Activated naive CD4-positive, alpha-beta T cell treated with Interleukin-2 at 50 U/mL for 16 hours (primary cell): ENCODE data around the gene SLC8B1.

Experiments used
- DNase-seq: peaks from one replicate; pipeline ENCODE4 v3.0.0-alpha.2; 2020

SLC8B1 gene

DNA sequence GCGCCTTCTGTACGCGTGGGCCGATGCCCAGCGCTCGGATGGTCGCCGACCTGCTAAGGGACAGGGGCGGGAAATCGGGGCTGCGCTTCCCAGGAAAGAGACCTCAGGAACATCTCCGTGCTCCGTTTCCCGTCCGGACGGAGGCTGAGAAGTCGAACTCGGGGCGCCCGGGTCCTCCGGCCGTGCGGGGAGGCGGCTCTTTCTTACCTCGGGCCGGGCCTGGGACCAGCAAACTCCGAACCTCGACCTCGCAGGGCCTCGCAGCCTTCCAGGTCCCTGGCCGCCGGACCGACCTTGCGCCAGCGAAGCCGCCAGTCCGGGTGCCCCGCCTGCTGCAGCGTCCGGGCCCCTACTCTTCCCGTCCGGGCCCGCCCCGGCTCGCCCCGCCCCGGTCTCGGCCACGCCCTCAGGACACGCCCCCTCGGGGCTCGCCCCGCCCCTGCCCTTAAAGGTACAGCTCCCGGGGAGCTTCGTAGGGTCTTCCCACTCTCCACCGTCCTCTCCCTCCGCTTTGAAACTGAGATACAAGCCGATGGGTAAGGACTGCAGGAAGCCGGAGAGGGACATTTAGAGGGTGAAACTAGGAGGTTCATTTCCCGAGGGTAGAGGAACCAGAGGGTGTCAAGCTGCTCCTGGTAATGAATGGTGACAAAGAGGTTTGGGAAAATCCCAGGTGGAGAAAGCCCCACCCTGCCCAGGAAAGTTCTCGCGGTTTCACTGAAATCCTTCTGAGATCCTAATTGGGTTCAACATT is at the start of gene SLC8B1:
Gene SLC8B1 (minus strand): TSS at position 324 of the 754 bp plus-strand sequence. CDS start 2,231 bp downstream, outside the sequence.
- peak; percentile 88 for DNase-seq

DNA sequence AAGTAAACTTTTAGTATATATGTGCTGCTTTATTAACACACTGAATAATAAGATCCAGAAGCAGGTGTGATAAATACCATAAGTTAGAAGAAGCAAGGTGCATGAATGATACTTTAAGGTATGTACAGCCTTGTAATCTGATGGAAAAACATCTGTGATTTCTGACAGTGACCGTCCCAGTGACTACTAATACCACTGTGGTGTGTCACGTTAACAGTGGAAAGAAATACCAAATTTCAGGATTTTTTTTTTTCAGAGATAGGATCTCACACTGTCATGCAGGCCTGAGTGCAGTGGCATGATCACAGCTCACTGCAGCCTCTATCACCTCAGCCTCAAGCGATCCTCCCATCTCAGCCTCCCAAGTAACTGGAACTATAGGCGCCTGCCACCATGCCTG is 47.3 kb upstream of the SLC8B1 start:
- DNase-seq, result no peak

DNA sequence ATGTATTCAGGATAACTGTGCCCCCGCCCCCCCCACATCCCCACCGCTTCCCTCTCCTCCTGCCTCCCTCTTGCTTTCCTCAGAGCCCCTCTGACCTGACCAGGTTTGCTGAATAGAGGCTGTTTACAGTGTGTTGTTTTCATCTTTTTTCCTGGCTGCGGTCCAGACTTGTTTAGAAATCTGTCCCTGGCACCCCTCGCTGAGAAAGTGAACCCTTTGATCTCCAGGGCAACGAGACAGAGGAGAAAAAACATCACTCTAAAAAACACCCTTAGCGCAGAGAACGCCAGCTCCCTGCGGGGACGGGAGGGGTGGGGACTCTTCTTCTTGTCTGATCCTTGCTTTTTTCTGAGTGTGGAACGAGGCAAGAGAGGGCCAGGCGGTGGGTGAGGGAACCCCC is 46.3 kb upstream of the SLC8B1 start:
- no peak for DNase-seq

DNA sequence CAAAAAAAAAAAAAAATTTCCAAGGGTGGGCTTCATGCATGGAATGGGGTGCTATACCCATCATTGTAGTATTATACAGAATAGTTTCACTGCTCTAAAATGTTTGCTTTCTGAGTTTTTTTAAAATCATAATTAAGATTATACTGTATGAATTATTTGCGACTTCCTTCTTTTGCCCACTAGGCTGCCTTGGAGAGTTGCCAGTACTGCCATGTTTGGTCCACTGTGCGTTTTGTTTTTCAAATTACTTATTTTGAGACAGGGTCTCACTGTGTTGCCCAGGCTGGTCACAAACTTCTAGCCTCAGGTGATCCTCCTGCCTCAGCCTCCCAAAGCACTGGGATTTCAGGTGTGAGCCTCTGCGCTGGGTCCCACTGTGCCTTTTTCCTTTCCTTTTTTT is 43.4 kb upstream of the SLC8B1 start:
- no peak for DNase-seq

DNA sequence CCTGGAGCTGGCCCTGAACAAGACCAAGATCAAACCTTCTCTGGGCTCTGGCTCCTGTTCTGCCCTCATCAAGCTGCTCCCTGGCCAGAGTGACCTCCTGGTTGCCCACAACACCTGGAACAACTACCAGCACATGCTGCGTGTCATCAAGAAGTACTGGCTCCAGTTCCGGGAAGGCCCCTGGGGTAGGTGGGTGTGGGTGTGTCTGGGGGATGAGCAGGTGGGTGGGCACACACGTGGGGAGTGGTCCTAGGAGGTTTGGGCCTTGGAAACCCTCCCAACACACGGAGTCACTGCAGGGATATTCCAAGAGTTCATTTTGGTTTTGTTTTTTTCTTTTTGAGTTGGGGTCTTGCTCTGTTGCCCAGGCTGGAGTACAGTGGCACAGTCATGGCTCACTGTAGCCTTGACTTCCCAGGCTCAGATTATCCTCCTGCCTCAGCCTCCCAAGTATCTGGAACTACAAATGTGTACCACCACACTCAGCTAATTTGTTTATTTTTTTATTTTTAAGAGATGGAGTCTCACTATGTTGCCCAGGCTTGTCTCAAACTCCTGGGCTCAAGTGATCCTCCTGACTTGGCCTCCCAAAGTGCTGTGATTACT is 40.0 kb upstream of the SLC8B1 start:
- no peak for DNase-seq

DNA sequence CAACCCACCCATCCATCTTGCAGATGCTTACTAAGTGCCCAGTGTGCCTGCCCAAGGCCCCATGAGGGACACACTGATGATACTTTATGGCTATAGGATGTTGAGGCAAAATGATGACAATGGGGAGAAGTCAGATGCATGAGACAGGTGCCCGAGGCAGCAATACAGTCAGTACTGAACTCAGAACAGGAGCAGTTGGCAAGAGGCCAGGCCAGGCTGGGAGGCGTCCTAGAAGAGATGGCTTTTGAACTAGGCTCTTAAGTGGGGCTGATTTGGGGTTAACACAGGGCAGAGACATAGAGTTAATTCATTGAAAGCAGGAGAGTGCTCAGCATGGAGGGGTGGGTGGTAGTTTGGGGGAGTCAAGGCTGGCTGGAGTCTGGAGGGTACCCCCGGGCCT is 39.1 kb upstream of the SLC8B1 start:
- DNase-seq, result no peak

DNA sequence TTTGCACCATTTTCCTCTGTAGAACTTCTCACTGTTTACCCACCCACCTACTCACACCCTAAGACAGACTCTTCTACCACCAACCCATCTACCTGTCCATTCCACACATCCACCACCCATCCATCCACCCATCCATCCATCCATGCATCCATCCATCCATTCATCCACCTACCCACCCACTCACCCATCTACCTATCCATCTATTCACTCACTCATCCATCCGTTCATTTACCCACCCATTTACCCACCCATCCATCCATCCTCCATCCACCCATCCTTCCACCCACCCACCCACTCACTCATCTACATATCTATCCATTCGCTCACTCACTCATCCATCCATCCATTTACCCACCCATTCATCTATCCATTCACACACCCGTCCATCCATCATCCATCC is 38.5 kb upstream of the SLC8B1 start:
- DNase-seq, result no peak

DNA sequence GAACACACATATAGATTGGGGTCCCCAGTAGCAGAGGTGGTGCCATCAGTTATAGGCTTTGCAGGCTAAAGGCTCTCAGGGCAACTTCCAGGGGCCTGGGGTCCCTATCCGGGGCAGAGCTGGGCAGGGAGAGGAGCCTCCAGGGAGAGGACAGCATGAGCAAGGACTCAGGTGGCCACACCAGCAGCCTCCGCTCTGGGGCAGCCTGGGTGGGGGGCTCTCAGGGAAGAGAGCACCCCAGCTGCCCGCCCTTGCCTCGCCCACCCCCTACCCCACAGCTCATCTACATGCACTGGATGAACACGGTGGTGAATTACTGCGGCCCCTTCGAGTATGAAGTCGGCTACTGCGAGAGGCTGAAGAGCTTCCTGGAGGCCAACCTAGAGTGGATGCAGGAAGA is 37.5 kb upstream of the SLC8B1 start:
- no peak for DNase-seq

DNA sequence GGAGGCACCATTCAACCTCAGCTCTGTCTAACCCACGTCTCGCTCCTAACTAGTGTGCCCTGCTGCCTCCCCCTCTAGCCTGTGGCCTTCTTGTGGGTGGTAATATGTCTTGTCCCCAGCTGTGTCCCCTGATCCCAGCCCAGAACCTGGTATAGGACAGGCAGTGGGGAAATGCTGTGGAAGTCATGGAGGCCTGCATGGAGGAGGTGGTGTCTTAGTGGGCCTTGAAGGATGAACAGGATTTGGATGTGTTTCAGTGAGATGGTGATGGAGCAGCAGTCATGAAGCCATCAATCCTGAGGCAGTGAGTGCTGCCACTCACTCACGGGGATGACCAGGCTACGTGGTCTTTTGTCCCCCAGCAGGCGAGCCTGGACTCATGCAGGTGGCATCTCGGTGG is 36.9 kb upstream of the SLC8B1 start:
- no peak for DNase-seq

DNA sequence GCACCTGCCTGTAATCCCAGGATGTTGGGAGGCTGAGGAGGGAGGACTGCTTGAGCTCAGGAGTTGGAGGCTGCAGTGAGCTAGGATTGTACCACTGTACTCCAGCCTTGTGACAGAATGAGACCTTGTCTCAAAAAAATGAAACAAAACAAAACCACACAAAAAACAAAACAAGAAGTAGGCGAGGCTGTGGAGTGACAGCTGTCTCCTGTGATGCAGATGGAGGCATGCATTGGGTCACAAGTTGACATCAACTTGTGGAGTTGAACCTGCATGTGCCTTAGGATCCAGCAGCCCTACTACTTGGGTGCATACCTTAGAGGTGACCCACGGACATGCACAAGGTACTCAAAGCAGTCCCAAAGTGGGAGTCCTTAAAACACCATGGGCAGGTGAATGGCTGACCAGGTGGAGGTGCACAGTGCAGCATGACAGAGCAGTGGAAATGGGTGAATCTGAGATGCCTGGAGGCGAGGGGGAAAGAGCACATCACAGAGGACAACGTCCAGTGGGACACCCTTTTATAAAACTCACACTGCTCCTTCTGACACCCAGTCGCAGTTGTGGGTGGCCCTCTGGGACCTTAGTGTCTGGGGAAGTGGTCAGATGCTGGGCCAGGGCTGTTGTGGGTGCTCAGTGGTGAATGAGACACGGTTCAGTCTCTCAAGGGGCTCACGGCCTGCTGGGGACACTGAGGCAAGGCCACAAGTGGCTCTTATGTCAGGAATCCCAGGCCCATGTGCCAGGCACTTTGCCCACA is 36.2 kb upstream of the SLC8B1 start:
- no peak for DNase-seq

DNA sequence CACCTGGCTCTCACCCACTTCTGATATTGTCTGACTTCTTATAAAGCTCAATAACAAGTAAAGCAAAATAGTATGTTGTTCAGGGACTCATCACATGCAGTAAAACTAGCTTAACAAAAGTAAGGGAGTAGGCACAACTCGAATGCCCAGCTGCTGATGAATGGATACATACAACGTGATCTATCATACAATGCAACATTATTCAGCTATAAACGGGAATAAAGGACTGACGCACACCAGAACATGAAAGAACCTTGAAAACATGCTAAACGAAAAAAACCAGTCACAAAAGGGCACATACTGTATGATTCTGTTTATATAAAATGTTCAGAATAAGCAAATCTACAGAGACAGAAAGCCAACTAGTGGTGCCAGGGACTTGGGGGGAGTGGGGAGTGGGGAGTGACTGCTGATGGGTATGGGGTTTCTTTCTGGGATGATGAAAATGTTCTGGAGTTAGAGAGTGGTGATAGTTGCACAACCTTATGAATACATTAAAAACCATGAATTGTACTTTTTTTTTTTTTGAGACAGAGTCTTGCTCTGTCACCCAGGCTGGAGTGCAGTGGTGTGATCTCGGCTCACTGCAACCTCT is 34.6 kb upstream of the SLC8B1 start:
- no peak for DNase-seq

DNA sequence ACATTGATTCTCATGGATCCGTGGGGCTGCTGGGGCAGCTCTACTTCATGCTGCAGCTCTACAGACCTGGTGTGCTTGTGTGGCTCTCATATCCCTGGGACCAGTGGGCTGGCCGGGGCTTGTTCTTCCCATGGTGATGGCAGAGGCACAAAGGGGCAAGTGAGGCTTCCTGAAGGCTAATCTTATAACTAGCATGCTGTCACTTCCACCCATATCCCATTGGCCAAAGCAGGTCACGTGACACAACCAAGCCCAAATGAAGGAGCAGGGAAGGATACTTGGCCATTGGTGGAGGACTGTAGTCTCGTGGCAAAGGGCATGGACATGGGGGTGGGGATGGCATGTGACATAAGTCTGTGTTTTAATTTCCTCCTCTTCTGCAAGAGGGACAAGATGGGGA is 33.4 kb upstream of the SLC8B1 start:
- no peak for DNase-seq

DNA sequence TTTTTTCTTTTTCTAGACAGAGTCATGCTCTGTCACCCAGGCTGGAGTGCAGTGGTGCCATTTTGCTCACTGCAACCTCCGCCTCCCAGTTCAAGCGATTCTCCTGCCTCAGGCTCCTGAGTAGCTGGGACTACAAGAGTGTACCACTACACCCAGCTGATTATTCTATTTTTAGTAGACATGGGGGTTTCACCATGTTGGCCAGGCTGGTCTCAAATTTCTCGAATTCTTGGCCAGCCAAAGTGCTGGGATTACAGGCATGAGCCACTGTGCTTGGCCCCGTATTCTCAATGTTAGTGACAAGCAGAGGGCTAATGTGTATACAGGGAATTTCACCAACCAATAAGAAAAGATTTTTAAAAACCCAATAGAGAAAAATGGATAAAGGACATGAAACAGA is 31.9 kb upstream of the SLC8B1 start:
- no peak for DNase-seq

DNA sequence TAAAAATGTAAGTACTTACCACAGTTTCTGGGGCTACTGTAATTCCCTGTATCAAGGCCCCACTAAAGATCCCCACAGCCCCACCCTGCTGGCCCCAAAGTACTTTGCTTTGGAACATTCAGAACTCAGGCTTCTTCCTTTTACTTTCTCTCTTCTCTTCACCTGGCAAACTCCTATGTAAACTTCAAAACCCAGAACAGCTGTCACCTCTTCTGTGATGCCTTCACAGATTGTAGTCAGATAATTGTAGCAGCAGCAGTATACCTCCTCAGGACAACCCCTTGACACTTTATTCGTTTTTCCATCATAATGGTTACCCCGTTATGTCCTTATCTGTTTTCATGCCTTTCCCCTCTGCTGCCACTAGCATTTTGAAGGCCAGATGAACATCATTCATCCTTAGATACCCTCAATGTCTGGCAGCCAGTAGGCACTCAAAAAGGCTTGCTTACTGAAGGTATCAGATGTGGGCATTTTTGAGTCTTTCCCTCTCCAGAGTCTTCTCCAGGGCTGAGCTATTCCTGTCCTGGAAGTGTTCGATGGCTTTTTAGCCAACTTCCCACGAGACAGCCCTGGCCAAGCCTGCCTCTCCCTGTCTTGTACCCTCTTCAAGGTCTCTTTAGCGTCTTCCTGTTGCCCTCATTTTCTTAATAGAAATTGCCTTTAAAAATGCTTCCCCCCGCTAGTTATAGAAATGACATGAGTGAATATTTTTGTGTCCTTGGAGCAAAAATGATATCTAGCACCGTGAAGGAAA is 30.9 kb upstream of the SLC8B1 start:
- no peak for DNase-seq

DNA sequence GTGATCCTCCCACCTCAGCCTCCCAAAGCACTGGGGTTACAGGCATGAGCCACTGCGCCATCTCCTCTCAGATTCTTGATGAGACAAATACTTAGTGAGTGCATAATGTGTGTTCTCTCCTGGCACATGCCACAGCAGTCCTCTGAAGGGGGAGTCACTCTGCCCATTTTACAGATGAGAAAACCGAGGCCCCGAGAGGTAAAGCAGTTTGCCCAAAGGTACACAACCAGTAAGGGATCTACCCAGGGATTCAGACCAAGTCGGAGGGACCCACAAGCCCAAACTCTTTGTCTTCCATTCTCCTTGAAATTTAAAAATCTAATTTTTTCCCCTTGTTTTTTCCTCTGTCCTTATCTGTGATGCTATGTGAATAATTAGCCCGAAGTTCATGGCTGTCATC is 29.8 kb upstream of the SLC8B1 start:
- DNase-seq, result no peak

DNA sequence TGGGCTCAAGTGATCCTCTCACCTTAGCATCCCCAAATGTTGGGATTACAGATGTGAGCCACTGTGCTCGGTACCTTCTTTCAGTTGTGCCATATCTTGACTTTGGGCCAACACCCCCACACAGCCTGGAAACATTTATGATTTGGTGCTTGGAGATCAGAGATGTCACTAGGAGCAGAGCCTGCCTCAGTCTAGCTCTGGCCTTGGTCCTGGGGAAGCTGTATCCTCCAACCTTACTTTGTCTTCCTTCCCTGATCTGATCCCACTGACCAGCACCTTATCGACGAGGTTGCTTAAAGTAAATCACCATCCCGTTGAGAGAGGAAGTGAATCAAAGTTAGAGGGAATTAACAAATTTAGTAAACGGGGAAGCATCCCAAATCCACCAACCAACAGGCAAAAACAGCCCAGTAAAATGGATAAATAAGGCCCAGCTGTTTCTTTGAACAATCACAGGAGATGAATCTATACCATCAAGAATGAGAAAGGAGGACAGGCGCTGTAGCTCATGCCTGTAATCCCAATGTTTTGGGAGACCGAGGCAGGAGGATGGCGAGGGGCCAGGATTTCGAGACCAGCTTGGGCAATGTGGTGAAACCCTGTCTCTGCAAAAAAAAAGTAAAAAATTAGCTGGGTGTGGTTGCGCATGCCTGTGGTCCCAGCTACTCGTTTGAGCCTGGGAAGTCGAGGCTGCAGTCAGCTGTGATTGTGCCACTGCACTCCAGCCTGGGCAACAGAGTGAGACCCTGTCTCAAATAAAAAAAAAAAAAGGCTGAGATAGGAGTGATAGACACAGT is 26.9 kb upstream of the SLC8B1 start:
- DNase-seq, result no peak

DNA sequence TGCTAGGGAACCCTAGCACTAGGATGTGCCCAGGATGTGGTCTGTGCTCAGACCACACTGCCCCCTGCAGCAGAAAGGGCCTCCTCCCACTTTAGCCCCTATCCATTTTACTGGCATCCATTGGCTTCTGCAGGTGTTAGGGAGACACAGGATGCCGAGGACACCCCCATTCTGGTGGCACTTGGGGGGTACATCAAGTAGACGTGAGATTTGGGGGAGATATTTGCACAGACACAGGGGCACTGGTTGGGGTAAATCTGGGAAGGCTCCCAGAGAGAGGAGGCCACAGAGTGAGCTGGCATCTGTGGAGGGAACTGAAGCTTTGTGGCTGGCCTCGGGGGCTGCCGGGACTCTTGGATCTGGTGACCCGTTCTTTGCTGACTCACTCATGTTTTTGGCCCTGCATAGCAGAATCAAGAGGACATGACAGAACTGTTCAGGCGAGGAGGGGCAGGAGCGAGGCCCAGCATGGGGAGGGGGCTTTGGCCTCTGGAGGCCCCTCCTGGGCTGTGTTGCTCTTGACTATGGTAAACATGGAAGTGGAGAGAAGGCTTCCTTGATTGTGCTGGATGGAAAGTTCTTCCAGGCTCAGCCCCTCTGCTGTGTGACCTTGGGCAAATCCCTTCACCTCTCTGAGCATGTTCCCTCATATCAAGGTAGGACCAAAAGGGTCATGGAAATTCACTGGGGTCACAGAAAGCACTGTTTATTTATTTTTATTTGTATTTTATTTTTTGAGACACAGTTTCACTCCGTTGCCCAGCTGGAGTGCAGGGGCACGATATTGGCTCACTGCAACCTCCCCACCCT is 25.2 kb upstream of the SLC8B1 start:
- no peak for DNase-seq

DNA sequence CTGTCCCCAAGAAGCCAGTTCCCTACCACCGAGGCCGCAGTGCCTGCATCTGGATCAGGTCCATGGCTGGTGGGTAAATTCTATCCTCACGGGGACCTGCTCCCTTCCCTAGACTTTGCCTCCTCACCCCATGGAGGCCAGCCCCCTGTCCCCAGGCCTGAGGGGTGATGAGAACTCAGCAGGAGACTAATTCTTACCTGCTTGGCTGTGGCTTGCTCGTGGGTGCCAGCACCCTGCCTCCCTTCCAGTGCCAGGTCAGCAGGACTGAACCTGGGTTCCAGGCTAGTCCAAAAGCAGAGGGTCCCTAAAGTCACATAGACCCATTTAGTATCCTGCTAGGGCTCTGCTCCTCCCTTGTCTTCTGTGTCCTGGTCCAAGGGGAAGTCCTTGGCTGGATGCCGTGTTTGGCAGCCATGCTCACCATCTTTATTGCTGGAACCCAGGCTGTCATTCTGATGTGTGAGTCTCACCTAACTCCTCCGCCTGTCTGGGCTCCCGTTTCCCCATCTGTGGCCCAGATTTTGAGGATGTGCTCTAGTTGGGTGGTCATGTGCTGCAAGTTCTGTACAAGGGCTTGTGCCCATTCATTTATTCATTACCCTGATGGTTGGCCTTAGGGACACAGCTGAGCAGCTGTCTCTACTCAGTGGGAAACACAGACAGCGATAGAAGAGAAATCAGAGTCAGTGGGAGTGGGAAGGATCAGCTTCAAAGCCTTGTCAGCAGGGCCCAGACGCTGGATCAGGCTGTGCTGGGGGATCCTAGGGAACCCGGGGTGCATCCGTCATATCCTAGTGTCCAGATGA is 24.4 kb upstream of the SLC8B1 start:
- DNase-seq, result no peak

DNA sequence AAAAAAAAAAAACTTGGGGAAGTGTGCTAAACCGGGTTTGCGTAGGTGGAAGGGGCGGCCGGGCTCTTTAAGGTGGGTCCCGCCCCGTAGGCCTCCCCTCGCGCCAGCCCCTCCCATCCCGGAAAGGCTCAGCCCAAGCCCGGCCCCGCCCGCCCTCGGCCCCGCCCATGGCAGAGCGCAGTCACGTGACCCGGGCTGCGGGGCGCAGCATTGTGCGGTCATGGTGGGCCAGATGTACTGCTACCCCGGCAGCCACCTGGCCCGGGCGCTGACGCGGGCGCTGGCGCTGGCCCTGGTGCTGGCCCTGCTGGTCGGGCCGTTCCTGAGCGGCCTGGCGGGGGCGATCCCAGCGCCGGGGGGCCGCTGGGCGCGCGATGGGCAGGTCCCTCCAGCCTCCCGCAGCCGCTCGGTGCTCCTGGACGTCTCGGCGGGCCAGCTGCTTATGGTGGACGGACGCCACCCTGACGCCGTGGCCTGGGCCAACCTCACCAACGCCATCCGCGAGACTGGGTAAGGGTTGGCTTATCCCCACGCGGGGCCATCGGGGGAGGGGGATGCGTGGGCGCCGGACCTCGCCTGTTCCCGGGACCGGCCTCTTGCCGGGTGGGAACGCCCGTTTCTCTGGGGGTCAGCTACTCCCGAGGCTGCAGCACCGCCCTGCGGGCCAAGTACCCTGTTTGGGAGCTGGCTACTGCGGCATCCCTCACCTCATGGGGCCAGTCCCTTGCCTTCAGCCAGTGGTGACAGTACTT is 23.6 kb upstream of the SLC8B1 start, which contains the start of gene PLBD2:
Gene PLBD2 (plus strand): TSS at position 207 of the 752 bp plus-strand sequence. CDS start 14 bp downstream, at position 221.
- peak; percentile 94 for DNase-seq
